Measurements from ENCODE around the gene SLC31A1.
"Not testable (repeated sequence)": the region's sequence is repeated elsewhere in the genome, so short reads cannot be mapped to it uniquely, and the experiment has no call there.

The SLC31A1 gene

GRCh38 chr9:113267911-113268566 is 46.7 kb downstream of the SLC31A1 start:
- DNase-seq = no peak

- DNase-seq = no peak
These were observed 48.0 kb downstream of the SLC31A1 start for GRCh38 chr9:113269355-113269754.

- DNase-seq = no peak
These were observed 48.5 kb downstream of the SLC31A1 start for GRCh38 chr9:113269871-113270270.

- peak; percentile 84 for DNase-seq
These were observed 53.3 kb downstream of the SLC31A1 start for GRCh38 chr9:113274474-113275156.

- DNase-seq = peak; percentile 98
These were observed 54.1 kb downstream of the SLC31A1 start, which contains the start of the genes CDC26 and PRPF4 for GRCh38 chr9:113275157-113276131. Gene CDC26 (minus strand): TSS chr9:113275572. CDS start chr9:113272507, 3,065 bp downstream. Gene PRPF4 (plus strand): TSS chr9:113275658. CDS start chr9:113275744, 86 bp downstream.

- DNase-seq = no peak
These were observed 57.5 kb downstream of the SLC31A1 start for GRCh38 chr9:113278840-113279239.

- no peak for DNase-seq
These were observed 60.0 kb downstream of the SLC31A1 start for GRCh38 chr9:113281356-113281755.

- no peak for DNase-seq
These were observed 67.7 kb downstream of the SLC31A1 start for GRCh38 chr9:113289091-113289490.

GRCh38 chr9:113290052-113290607 is 68.8 kb downstream of the SLC31A1 start:
- DNase-seq = no peak

GRCh38 chr9:113293285-113293878 is 72.0 kb downstream of the SLC31A1 start:
- no peak for DNase-seq

- not testable (repeated sequence) for DNase-seq
These were observed 74.9 kb downstream of the SLC31A1 start for GRCh38 chr9:113296247-113296646.

- DNase-seq = no peak
These were observed 75.6 kb downstream of the SLC31A1 start for GRCh38 chr9:113296796-113297558.

- no peak for DNase-seq
These were observed 77.0 kb downstream of the SLC31A1 start for GRCh38 chr9:113298311-113298710.

- DNase-seq = peak; percentile 95
These were observed 77.8 kb downstream of the SLC31A1 start for GRCh38 chr9:113298924-113299770.

GRCh38 chr9:113299800-113300292 is 78.5 kb downstream of the SLC31A1 start:
- DNase-seq = peak; percentile 91

GRCh38 chr9:113301548-113301947 is 80.2 kb downstream of the SLC31A1 start:
- no peak for DNase-seq

- no peak for DNase-seq
These were observed 81.6 kb downstream of the SLC31A1 start, which contains the start of gene RNF183 for GRCh38 chr9:113302792-113303418. Gene RNF183 (minus strand): TSS chr9:113303376. CDS start chr9:113298184, 5,192 bp downstream.

GRCh38 chr9:113306566-113306965 is 85.2 kb downstream of the SLC31A1 start:
- DNase-seq = no peak

- no peak for DNase-seq
These were observed 86.1 kb downstream of the SLC31A1 start for GRCh38 chr9:113307396-113307975.

Measured in DMS53 (cell line).